Activated naive CD4-positive, alpha-beta T cell treated with anti-CD3 and anti-CD28 coated beads, Interleukin-2, amount 10 ng/mL, durations not matched to agents 7 days and 5 days (primary cell): ENCODE data around the gene MPI.
A peak's percentile ranks its signal among the peaks of the same experiment; 100 is the strongest.

Source experiments
- CTCF ChIA-PET: fragments of 350-600 bp; sonication (Branson Sonifier 250); formaldehyde crosslinking; loops from one replicate; lab custom pipeline; 2021; ENCODE audit warnings: antibody characterized with exemption; lab: Charles Lee
- DNase-seq: peaks from one replicate; pipeline ENCODE4 v3.0.0-alpha.2; 2020
- H3K27ac Mint-ChIP-seq: one replicate; pipeline ENCODE4 v1.8.0; 2021; ENCODE audit warnings: mild to moderate bottlenecking, moderate library complexity, mixed read lengths
- H3K27me3 Mint-ChIP-seq: one replicate; pipeline ENCODE4 v1.8.0; 2021; ENCODE audit warnings: mild to moderate bottlenecking, mixed read lengths
- H3K36me3 Mint-ChIP-seq: one replicate; pipeline ENCODE4 v1.8.0; 2021; ENCODE audit warnings: mixed read lengths
- H3K4me1 Mint-ChIP-seq: one replicate; pipeline ENCODE4 v1.8.0; 2021; ENCODE audit warnings: mixed read lengths
- H3K4me3 Mint-ChIP-seq: one replicate; pipeline ENCODE4 v1.8.0; 2021; ENCODE audit warnings: mild to moderate bottlenecking, moderate library complexity, mixed read lengths
- H3K9me3 Mint-ChIP-seq: one replicate; pipeline ENCODE4 v1.8.0; 2021; ENCODE audit warnings: mixed read lengths

MPI gene

GRCh38 chr15:74889883-74890664 lies at the start of gene MPI:
MPI (plus strand) TSS chr15:74890042; CDS start chr15:74890074, 32 bp downstream.
- CTCF ChIA-PET = interaction anchor here (0.7 to 2.9 kb wide), 4 partner anchors 12 to 45 kb away, joined by 3 to 17 read pairs (median 4); partner anchors contain the start of gene FAM219B

GRCh38 chr15:74840851-74841775 lies 48.7 kb upstream of the MPI start:
- Mint-ChIP-seq H3K36me3 (peaks cover 40% of the 10 kb centered on the region), H3K27ac (peak overlapping the region; percentile 75), H3K9me3 (no peaks in the 10 kb centered on the region), H3K4me1 (peaks cover 50% of the 10 kb centered on the region), H3K27me3 (no peaks in the 10 kb centered on the region), H3K4me3 (peak overlapping the region; percentile 95)
- CTCF ChIA-PET = interaction anchor here (0.9 to 1.8 kb wide), 8 partner anchors 42 to 224 kb away, joined by 3 to 12 read pairs (median 3); no protein-coding TSS in a partner anchor
- no peak for DNase-seq

More at GRCh38 chr15:74889883-74890664, at the start of gene MPI:
- no peaks in the 10 kb centered on the region for H3K9me3 Mint-ChIP-seq
- peak within 1 kb of the TSS; percentile 78 for H3K4me3 Mint-ChIP-seq
- peaks cover 56% of the 10 kb centered on the region for H3K4me1 Mint-ChIP-seq
- H3K27ac Mint-ChIP-seq = peak within 1 kb of the TSS; percentile 99
- peaks cover 32% of the 10 kb centered on the region for H3K36me3 Mint-ChIP-seq
- DNase-seq = peak; percentile 93
- H3K27me3 Mint-ChIP-seq = no peaks in the 10 kb centered on the region

- Mint-ChIP-seq H3K27ac (peak overlapping the region; percentile 75), H3K9me3 (no peaks in the 10 kb centered on the region), H3K4me3 (peak overlapping the region; percentile 95), H3K4me1 (peaks cover 54% of the 10 kb centered on the region), H3K36me3 (peaks cover 40% of the 10 kb centered on the region), H3K27me3 (no peaks in the 10 kb centered on the region)
- no peak for DNase-seq
- CTCF ChIA-PET = interaction anchor here (0.6 to 3.6 kb wide), 10 partner anchors 32 to 100 kb away, joined by 3 to 27 read pairs (median 3); partner anchors contain the start of gene FAM219B
These were observed 47.9 kb upstream of the MPI start for GRCh38 chr15:74841891-74842373.

- no peaks in the 10 kb centered on the region for H3K27me3 Mint-ChIP-seq
- CTCF ChIA-PET = interaction anchor here (0.6 to 3.6 kb wide), 9 partner anchors 14 to 74 kb away, joined by 3 to 27 read pairs (median 3); partner anchors contain the start of gene FAM219B
These were observed 47.0 kb upstream of the MPI start, which contains the start of gene ULK3 for GRCh38 chr15:74842581-74843444. ULK3 (minus strand) TSS chr15:74843156; CDS start chr15:74843105, 51 bp downstream.

GRCh38 chr15:74843445-74843828 lies 46.4 kb upstream of the MPI start:
- Mint-ChIP-seq H3K4me3 (peak overlapping the region; percentile 95), H3K4me1 (peaks cover 62% of the 10 kb centered on the region), H3K27ac (peak overlapping the region; percentile 92), H3K9me3 (no peaks in the 10 kb centered on the region), H3K27me3 (no peaks in the 10 kb centered on the region), H3K36me3 (peaks cover 49% of the 10 kb centered on the region)
- CTCF ChIA-PET = interaction anchor here (1.0 to 3.6 kb wide), 6 partner anchors 13 to 66 kb away, joined by 3 to 27 read pairs (median 4); no protein-coding TSS in a partner anchor
- DNase-seq = no peak

More at GRCh38 chr15:74842581-74843444, 47.0 kb upstream of the MPI start, which contains the start of gene ULK3:
- Mint-ChIP-seq H3K4me1 (peaks cover 61% of the 10 kb centered on the region), H3K27ac (peak within 1 kb of the TSS; percentile 92), H3K4me3 (peak within 1 kb of the TSS; percentile 95), H3K36me3 (peaks cover 45% of the 10 kb centered on the region), H3K9me3 (no peaks in the 10 kb centered on the region)
- DNase-seq = peak; percentile 95

GRCh38 chr15:74843891-74844299 lies 45.9 kb upstream of the MPI start:
- DNase-seq = no peak
- peaks cover 53% of the 10 kb centered on the region for H3K36me3 Mint-ChIP-seq
- H3K4me3 Mint-ChIP-seq = peak overlapping the region; percentile 95
- CTCF ChIA-PET = interaction anchor here (0.5 to 3.6 kb wide), 13 partner anchors 13 to 1060 kb away, joined by 3 to 27 read pairs (median 5); partner anchors contain the start of genes FBXO22 and MPI
- no peaks in the 10 kb centered on the region for H3K9me3 Mint-ChIP-seq
- H3K4me1 Mint-ChIP-seq = peaks cover 62% of the 10 kb centered on the region
- peak overlapping the region; percentile 92 for H3K27ac Mint-ChIP-seq
- H3K27me3 Mint-ChIP-seq = no peaks in the 10 kb centered on the region

GRCh38 chr15:74844319-74845207 lies 45.3 kb upstream of the MPI start:
- Mint-ChIP-seq H3K4me1 (peaks cover 62% of the 10 kb centered on the region), H3K9me3 (no peaks in the 10 kb centered on the region), H3K27ac (peak overlapping the region; percentile 92), H3K27me3 (no peaks in the 10 kb centered on the region), H3K36me3 (peaks cover 52% of the 10 kb centered on the region), H3K4me3 (peak overlapping the region; percentile 61)
- no peak for DNase-seq
- CTCF ChIA-PET = interaction anchor here (0.5 to 3.6 kb wide), 17 partner anchors 9 to 1059 kb away, joined by 3 to 27 read pairs (median 4); partner anchors contain the start of genes FBXO22 and MPI

GRCh38 chr15:74845208-74845568 lies 44.7 kb upstream of the MPI start:
- Mint-ChIP-seq H3K27ac (peak overlapping the region; percentile 92), H3K9me3 (no peaks in the 10 kb centered on the region), H3K4me3 (peak overlapping the region; percentile 61), H3K36me3 (peaks cover 55% of the 10 kb centered on the region), H3K27me3 (no peaks in the 10 kb centered on the region), H3K4me1 (peaks cover 62% of the 10 kb centered on the region)
- DNase-seq = peak; percentile 77
- CTCF ChIA-PET = interaction anchor here (0.8 to 3.6 kb wide), 15 partner anchors 9 to 210 kb away, joined by 3 to 27 read pairs (median 4); partner anchors contain the start of gene MPI

GRCh38 chr15:74845581-74845980 lies 44.3 kb upstream of the MPI start:
- CTCF ChIA-PET = interaction anchor here (0.7 to 3.6 kb wide), 5 partner anchors 24 to 752 kb away, joined by 3 to 27 read pairs (median 6); no protein-coding TSS in a partner anchor
- Mint-ChIP-seq H3K4me3 (peak overlapping the region; percentile 61), H3K36me3 (peaks cover 56% of the 10 kb centered on the region), H3K27me3 (no peaks in the 10 kb centered on the region), H3K9me3 (no peaks in the 10 kb centered on the region), H3K4me1 (peaks cover 62% of the 10 kb centered on the region), H3K27ac (peak overlapping the region; percentile 92)
- DNase-seq = peak; percentile 50

- DNase-seq = no peak
- Mint-ChIP-seq H3K9me3 (no peaks in the 10 kb centered on the region), H3K36me3 (peaks cover 58% of the 10 kb centered on the region), H3K4me1 (peaks cover 43% of the 10 kb centered on the region), H3K4me3 (no peak overlapping the region), H3K27ac (no peak overlapping the region), H3K27me3 (no peaks in the 10 kb centered on the region)
- CTCF ChIA-PET = interaction anchor here (1.1 to 2.7 kb wide), 4 partner anchors 23 to 75 kb away, joined by 4 to 10 read pairs (median 5); no protein-coding TSS in a partner anchor
These were observed 42.4 kb upstream of the MPI start for GRCh38 chr15:74847432-74847831.

- Mint-ChIP-seq H3K27me3 (no peaks in the 10 kb centered on the region), H3K4me1 (peaks cover 19% of the 10 kb centered on the region), H3K36me3 (peaks cover 62% of the 10 kb centered on the region), H3K9me3 (no peaks in the 10 kb centered on the region), H3K4me3 (no peak overlapping the region), H3K27ac (no peak overlapping the region)
- DNase-seq = no peak
- CTCF ChIA-PET = no interaction called here
These were observed 39.4 kb upstream of the MPI start for GRCh38 chr15:74850393-74850792.

- Mint-ChIP-seq H3K27ac (no peak overlapping the region), H3K9me3 (no peaks in the 10 kb centered on the region), H3K4me3 (no peak overlapping the region), H3K4me1 (peaks cover 13% of the 10 kb centered on the region), H3K36me3 (peaks cover 56% of the 10 kb centered on the region), H3K27me3 (no peaks in the 10 kb centered on the region)
- no peak for DNase-seq
- CTCF ChIA-PET = interaction anchor here (1.0 kb wide), 1 partner anchor 82 kb away, joined by 4 read pairs; no protein-coding TSS in a partner anchor
These were observed 37.9 kb upstream of the MPI start for GRCh38 chr15:74851960-74852359.
